Cardiac fibroblast (primary cell): Measurements from ENCODE around the gene PTPRD.
"Not testable (repeated sequence)": the region's sequence is repeated elsewhere in the genome, so short reads cannot be mapped to it uniquely, and the experiment has no call there.

Source experiments
- DNase-seq, 2 donors: peaks; one replicate each; pipeline versions ENCODE4 v3.0.0 to v3.0.0-alpha.2; 2010; ENCODE audit warnings: low read depth in 2 of 2
- H3K4me3 ChIP-seq, 2 donors: replicated peaks in 1 of 2; 1 replicate in 1 of 2; 2 replicates in 1 of 2; pipeline ENCODE4 v1.5.1; 2011; ENCODE audit warnings: low read depth in 2 of 2, low read length in 2 of 2, mild to moderate bottlenecking in 2 of 2, moderate library complexity in 1 of 2
- TF ChIP-seq, protein P1 (sequence below): IDR thresholded peaks from one replicate; pipeline ENCODE4 v1.5.1; 2011; ENCODE audit warnings: low read depth, mild to moderate bottlenecking, low read length, inconsistent platforms

Gene PTPRD

GRCh38 chr9:8706531-8706930, 1906.3 kb downstream of the PTPRD start:
- H3K4me3 ChIP-seq, result no peak overlapping the region

GRCh38 chr9:8705861-8706260, 1906.9 kb downstream of the PTPRD start:
- DNase-seq, result no peak
- TF ChIP-seq, protein P1, sequence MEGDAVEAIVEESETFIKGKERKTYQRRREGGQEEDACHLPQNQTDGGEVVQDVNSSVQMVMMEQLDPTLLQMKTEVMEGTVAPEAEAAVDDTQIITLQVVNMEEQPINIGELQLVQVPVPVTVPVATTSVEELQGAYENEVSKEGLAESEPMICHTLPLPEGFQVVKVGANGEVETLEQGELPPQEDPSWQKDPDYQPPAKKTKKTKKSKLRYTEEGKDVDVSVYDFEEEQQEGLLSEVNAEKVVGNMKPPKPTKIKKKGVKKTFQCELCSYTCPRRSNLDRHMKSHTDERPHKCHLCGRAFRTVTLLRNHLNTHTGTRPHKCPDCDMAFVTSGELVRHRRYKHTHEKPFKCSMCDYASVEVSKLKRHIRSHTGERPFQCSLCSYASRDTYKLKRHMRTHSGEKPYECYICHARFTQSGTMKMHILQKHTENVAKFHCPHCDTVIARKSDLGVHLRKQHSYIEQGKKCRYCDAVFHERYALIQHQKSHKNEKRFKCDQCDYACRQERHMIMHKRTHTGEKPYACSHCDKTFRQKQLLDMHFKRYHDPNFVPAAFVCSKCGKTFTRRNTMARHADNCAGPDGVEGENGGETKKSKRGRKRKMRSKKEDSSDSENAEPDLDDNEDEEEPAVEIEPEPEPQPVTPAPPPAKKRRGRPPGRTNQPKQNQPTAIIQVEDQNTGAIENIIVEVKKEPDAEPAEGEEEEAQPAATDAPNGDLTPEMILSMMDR, result no peak
- no peak overlapping the region for H3K4me3 ChIP-seq

More at GRCh38 chr9:8706531-8706930, 1906.3 kb downstream of the PTPRD start:
- no peak for DNase-seq
- TF ChIP-seq, protein P1, result no peak

- DNase-seq, result no peak
- no peak overlapping the region for H3K4me3 ChIP-seq
- TF ChIP-seq, protein P1, result no peak
Observed at GRCh38 chr9:8703904-8704303, 1908.9 kb downstream of the PTPRD start.

DNA sequence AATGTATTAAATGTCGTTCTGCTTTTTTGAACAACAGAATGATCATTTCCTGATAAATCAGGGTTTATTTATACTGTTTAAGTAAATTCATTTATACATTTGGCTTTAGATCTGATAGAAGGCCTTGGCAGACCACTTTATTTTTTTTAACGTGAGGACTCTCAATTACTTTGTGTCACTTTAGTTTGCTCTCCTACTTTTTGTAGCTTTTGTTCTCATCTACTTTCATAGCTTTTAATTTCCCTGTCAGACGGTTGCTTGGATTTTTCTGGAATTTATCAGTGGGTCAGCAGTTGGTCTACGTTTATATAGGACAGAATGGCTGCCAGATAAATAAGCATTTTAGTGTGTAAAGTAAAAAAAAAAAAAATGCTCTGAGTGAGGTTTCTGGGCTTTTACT, 1910.9 kb downstream of the PTPRD start:
- TF ChIP-seq, protein P1, result no peak
- no peak overlapping the region for H3K4me3 ChIP-seq
- no peak for DNase-seq

DNA sequence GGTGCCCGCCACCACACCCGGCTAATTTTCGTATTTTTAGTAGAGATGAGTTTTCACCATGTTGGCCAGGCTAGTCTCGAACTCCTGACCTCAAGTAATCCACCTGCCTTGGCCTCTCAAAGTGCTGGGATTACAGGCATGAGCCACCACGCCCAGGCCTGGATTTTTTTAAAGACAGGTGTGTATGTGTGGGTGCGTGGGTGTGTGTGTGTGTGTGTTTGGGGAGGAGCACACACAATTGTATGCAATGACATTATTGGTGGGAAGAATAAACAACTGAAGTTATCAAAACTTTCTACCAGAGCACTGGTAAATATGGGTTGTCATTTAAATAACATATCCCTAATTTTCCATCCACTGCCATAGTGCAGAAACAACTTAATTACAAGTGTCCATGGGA, 1915.2 kb downstream of the PTPRD start:
- DNase-seq, H3K4me3 ChIP-seq: not testable (repeated sequence)

GRCh38 chr9:8696516-8696915, 1916.3 kb downstream of the PTPRD start:
- no peak overlapping the region for H3K4me3 ChIP-seq
- DNase-seq, result no peak
- TF ChIP-seq, protein P1, result no peak

- TF ChIP-seq, protein P1, result no peak
- no peak for DNase-seq
- no peak overlapping the region for H3K4me3 ChIP-seq
Observed at GRCh38 chr9:8694983-8695588, 1917.7 kb downstream of the PTPRD start.
